ENCODE measurements around the gene TRPM1.

The TRPM1 gene

DNA sequence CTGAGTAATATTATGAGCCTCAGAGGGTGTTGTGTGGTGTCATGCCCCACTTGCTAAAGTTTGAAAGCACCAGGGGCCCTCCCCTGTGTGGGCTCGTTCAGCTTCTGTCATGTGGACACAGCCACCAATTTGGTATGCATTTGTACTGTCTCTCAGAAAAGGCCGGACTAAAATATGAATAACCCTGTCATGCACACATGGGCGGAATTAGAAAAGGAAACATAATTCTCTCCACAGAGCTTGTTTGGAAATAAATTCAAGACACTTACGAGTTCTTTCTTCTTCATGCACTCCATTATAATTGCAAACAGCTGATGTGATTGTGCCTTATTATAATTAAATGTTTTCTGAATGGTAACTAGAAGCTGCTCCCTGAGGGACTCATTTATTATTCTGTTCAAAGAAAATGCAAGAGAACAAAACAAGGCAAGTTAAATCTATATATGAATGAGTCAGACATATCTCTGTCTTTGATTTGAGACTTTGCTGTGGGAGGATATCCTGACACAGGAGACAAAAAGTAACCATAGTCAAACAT is 39.1 kb downstream of the TRPM1 start:
- no peak for DNase-seq (ENCODE audit: extremely low spot score)
- CTCF ChIA-PET, result no interaction called here
- POLR2A ChIA-PET, result no interaction called here
- TF ChIP-seq, protein P1, sequence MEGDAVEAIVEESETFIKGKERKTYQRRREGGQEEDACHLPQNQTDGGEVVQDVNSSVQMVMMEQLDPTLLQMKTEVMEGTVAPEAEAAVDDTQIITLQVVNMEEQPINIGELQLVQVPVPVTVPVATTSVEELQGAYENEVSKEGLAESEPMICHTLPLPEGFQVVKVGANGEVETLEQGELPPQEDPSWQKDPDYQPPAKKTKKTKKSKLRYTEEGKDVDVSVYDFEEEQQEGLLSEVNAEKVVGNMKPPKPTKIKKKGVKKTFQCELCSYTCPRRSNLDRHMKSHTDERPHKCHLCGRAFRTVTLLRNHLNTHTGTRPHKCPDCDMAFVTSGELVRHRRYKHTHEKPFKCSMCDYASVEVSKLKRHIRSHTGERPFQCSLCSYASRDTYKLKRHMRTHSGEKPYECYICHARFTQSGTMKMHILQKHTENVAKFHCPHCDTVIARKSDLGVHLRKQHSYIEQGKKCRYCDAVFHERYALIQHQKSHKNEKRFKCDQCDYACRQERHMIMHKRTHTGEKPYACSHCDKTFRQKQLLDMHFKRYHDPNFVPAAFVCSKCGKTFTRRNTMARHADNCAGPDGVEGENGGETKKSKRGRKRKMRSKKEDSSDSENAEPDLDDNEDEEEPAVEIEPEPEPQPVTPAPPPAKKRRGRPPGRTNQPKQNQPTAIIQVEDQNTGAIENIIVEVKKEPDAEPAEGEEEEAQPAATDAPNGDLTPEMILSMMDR (IDR thresholded peaks at IDR 0.05; ENCODE audit: control extremely low read depth, extremely low read depth, low read depth, missing control alignments), result no peak

DNA sequence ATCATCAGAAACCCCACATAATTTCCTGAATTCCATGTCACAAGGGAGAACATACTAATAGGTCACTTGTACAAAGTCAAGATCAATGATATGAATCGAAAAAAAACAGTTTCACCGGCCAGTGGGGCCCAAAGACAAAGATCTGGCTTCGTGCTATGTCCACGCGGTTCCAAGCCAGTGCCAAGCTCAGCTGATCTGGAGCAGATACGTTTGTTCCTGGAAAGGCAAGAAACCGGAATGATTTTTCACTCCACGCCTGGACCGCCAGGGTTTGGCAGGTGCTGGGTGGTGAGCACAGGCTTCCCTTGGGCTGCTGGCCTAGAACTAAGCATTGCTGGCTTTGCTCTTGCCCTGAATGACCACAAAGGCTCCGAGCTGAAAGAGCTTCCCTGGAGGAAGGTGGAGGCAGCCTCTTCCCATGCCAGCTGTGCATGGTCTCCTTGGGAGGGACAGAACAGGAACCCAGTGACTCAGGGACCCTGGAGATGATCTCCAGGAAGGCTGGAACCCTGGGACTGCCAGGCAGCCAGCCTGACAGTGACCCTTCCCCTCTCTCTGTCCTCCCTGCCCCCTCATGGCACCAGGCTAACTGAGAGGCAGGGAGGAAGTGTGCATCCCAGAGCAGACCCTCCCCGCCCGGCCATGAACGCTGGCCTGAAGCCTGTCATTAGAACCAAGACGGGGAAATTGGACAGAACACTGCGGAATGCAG is 40.9 kb downstream of the TRPM1 start:
- TF ChIP-seq, protein P1 (IDR thresholded peaks at IDR 0.05; ENCODE audit: control extremely low read depth, extremely low read depth, low read depth, missing control alignments), result no peak
- no peak for DNase-seq (ENCODE audit: extremely low spot score)
- ChIA-PET CTCF (interaction anchor here (1.1 kb wide), 1 partner anchor 11 kb away, joined by 4 read pairs; no protein-coding TSS in a partner anchor), POLR2A (no interaction called here)

DNA sequence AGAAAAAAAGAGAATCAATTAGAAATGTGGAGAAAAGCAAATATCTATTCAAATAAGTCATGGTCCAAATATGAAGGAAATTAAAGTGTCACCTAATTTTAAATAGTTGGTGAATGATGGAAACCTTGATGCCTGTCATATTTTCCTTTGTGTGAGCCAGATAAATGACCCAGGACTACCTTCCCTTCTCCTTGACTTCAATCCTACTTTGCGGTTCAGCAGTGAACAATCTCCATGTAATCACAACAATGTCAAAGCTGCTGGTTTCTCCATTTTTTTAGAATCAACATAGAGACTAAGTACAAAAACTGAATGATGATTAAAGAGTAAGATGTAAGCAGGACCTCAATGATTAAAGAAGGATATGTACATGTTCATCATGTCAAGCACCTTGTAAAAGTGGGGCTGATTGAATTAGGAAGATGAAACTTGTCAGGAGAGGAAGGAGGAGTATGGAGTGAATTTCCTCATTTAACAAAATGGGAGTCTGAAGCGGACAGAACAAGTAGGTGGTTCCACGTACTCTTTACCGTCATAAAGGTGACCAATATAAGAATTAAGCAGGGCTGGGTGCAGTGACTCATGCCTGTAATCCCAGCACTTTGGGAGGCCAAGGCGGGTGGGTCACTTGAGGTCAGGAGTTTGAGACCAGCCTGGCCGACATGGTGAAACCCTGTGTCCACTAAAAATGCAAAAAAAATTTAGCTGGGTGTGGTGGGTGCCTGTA is 43.1 kb downstream of the TRPM1 start:
- TF ChIP-seq, protein P1 (IDR thresholded peaks at IDR 0.05; ENCODE audit: control extremely low read depth, extremely low read depth, low read depth, missing control alignments), result no peak
- CTCF ChIA-PET, result no interaction called here
- POLR2A ChIA-PET, result no interaction called here
- no peak for DNase-seq (ENCODE audit: extremely low spot score)

DNA sequence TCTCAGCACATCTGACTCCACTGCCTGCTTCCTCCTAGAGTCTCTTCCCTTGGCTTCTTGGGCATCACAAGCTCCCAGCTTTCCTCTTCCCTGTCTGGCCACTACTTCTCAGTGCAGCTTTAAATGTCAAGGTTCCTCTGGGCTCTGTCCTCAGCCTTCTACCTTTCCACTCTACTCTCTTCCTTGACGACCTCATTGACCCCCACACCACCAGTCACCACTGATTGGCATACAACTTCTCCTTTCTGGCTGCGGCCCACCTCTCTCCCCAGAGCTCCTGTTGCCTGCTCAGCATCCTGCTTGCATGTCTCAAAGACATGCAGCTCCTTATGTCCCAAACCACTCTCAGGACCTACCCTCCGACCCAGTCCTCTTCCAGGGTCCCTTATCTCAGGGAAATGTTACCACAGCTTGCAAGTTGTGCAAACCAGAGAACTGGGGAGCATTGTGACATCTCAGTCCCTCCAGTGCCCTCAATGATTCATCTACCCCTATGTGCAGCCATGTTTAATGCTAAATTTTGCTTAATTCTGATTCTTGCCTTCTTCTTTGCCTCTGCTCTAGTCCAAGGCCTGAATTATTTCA is 49.9 kb downstream of the TRPM1 start:
- CTCF ChIA-PET, result no interaction called here
- POLR2A ChIA-PET, result no interaction called here
- TF ChIP-seq, protein P1 (IDR thresholded peaks at IDR 0.05; ENCODE audit: control extremely low read depth, extremely low read depth, low read depth, missing control alignments), result no peak

DNA sequence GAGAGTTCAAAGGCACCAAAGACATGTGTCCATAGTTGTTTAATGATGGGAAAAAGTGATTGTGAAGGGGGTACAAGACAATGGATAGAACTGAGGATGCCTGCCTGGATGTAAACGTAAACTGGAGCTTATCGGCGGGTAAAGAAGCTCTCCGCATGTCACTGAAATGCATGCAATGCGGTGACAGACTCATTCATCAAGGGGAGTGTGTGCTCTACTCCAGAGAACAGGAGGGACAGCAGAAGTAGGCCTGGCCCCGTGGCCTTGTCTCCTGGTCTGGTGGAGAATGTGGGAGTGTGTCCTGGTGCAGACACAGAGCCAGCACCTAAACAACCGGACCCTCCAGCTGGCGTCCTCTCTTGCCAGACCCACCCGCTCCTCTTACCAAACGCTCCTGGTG is 50.6 kb downstream of the TRPM1 start:
- CTCF ChIA-PET, result no interaction called here
- POLR2A ChIA-PET, result no interaction called here
- DNase-seq (ENCODE audit: extremely low spot score), result no peak

More for the DNA sequence above, 49.9 kb downstream of the TRPM1 start:
- no peak for DNase-seq (ENCODE audit: extremely low spot score)

More for the DNA sequence above, 50.6 kb downstream of the TRPM1 start:
- TF ChIP-seq, protein P1 (IDR thresholded peaks at IDR 0.05; ENCODE audit: control extremely low read depth, extremely low read depth, low read depth, missing control alignments), result no peak
